Neutrophil (primary cell): ENCODE measurements around the gene TANGO2.

Experiments
- H3K27ac ChIP-seq: fragments of 200-600 bp; sonication (generic); 2 replicates; pipeline ENCODE4 v1.5.1; 2016; ENCODE audit warnings: mild to moderate bottlenecking, moderate library complexity
- H3K27me3 ChIP-seq: fragments of 200-600 bp; sonication (generic); 2 replicates; pipeline ENCODE4 v1.6.0; 2016; ENCODE audit warnings: mild to moderate bottlenecking
- H3K36me3 ChIP-seq: fragments of 200-600 bp; sonication (generic); 2 replicates; pipeline ENCODE4 v1.5.1; 2017
- H3K4me1 ChIP-seq, 2 experiments: fragments of 200-600 bp in 1 of 2; sonication (generic) in 1 of 2; 1 replicate in 1 of 2; 2 replicates in 1 of 2; pipeline versions ENCODE4 v1.5.1 to v1.6.1; 2013 to 2016; ENCODE audit warnings: low read depth in 1 of 2, low read length in 1 of 2, mild to moderate bottlenecking in 1 of 2, moderate library complexity in 1 of 2; ENCODE audit not compliant: control insufficient read depth in 1 of 2, insufficient read depth in 1 of 2
- H3K4me3 ChIP-seq, 2 experiments: fragments of 200-600 bp in 1 of 2; sonication (generic) in 1 of 2; 1 replicate in 1 of 2; 2 replicates in 1 of 2; pipeline ENCODE4 v1.5.1; 2013 to 2016; ENCODE audit warnings: low read depth in 1 of 2, low read length in 1 of 2, mild to moderate bottlenecking in 1 of 2, moderate library complexity in 1 of 2
- H3K9me3 ChIP-seq: fragments of 200-600 bp; sonication (generic); 2 replicates; pipeline ENCODE4 v1.5.1; 2016
- CTCF ChIP-seq: fragments of 200-600 bp; sonication (generic); IDR thresholded peaks from 2 replicates; pipeline ENCODE4 v1.5.1; 2016; ENCODE audit warnings: antibody characterized with exemption

TANGO2 gene

GRCh38 chr22:20026996-20027601 lies 6.2 kb downstream of the TANGO2 start:
- Histone ChIP-seq H3K36me3 (peaks cover 43% of the 10 kb centered on the region), H3K27ac (no peak overlapping the region), H3K4me1 (peaks cover 25 to 28% of the 10 kb centered on the region in 2 experiments), H3K9me3 (no peaks in the 10 kb centered on the region), H3K27me3 (no peaks in the 10 kb centered on the region), H3K4me3 (no peak overlapping the region)
- TF ChIP-seq CTCF, result no peak

GRCh38 chr22:20027966-20028854 lies 7.3 kb downstream of the TANGO2 start:
- H3K4me1 ChIP-seq, result peaks cover 21 to 28% of the 10 kb centered on the region in 2 experiments
- no peak overlapping the region for H3K27ac ChIP-seq
- H3K27me3 ChIP-seq, result no peaks in the 10 kb centered on the region
- TF ChIP-seq CTCF, result no peak
- H3K36me3 ChIP-seq, result peaks cover 54% of the 10 kb centered on the region
- no peaks in the 10 kb centered on the region for H3K9me3 ChIP-seq
- no peak overlapping the region for H3K4me3 ChIP-seq

GRCh38 chr22:20028855-20029549 lies 8.1 kb downstream of the TANGO2 start:
- peaks cover 58% of the 10 kb centered on the region for H3K36me3 ChIP-seq
- H3K4me3 ChIP-seq, result no peak overlapping the region
- no peak for TF ChIP-seq CTCF
- H3K27ac ChIP-seq, result no peak overlapping the region
- H3K9me3 ChIP-seq, result no peaks in the 10 kb centered on the region
- H3K27me3 ChIP-seq, result no peaks in the 10 kb centered on the region
- peaks cover 18 to 24% of the 10 kb centered on the region in 2 experiments for H3K4me1 ChIP-seq

GRCh38 chr22:20029550-20030225 lies 8.8 kb downstream of the TANGO2 start:
- H3K4me3 ChIP-seq, result no peak overlapping the region
- no peak overlapping the region for H3K27ac ChIP-seq
- H3K36me3 ChIP-seq, result peaks cover 51% of the 10 kb centered on the region
- H3K9me3 ChIP-seq, result no peaks in the 10 kb centered on the region
- H3K27me3 ChIP-seq, result no peaks in the 10 kb centered on the region
- no peak for TF ChIP-seq CTCF
- peaks cover 18 to 23% of the 10 kb centered on the region in 2 experiments for H3K4me1 ChIP-seq

GRCh38 chr22:20031732-20032406 lies 11.0 kb downstream of the TANGO2 start:
- H3K4me3 ChIP-seq, result peak overlapping the region in 1 of 2 experiments; percentile 21
- peak overlapping the region; percentile 47 for H3K27ac ChIP-seq
- H3K27me3 ChIP-seq, result no peaks in the 10 kb centered on the region
- no peaks in the 10 kb centered on the region for H3K9me3 ChIP-seq
- peaks cover 56% of the 10 kb centered on the region for H3K36me3 ChIP-seq
- H3K4me1 ChIP-seq, result peaks cover 18 to 23% of the 10 kb centered on the region in 2 experiments
- no peak for TF ChIP-seq CTCF
